Ovary (tissue), 10 donors: ENCODE measurements around the gene BAX. TPM values are rescaled to one million over a fixed set of nuclear protein-coding genes. Genes with fewer than 3 reads are reported as not detected.
"Not testable (repeated sequence)": the region's sequence is repeated elsewhere in the genome, so short reads cannot be mapped to it uniquely, and the experiment has no call there.

Experiments
- DNase-seq, 5 donors: peaks; one replicate each; pipeline ENCODE4 v3.0.0-alpha.2; 2019 to 2020
- H3K27ac ChIP-seq, 2 donors: fragments of 200-600 bp; one replicate each; pipeline versions ENCODE4 v1.5.1 to v1.8.0; 2019 to 2022
- H3K27me3 ChIP-seq: fragments of 200-600 bp; one replicate; pipeline ENCODE4 v1.8.0; 2022
- H3K36me3 ChIP-seq: fragments of 200-600 bp; sonication (generic); one replicate; pipeline ENCODE4 v1.5.1; 2019
- H3K4me1 ChIP-seq: one replicate; pipeline ENCODE4 v1.8.1; 2013; ENCODE audit warnings: mild to moderate bottlenecking, moderate library complexity; ENCODE audit not compliant: insufficient read depth
- H3K4me3 ChIP-seq: fragments of 200-600 bp; sonication (generic); one replicate; pipeline ENCODE4 v1.5.1; 2017
- H3K9me3 ChIP-seq, 2 donors: fragments of 200-600 bp in 1 of 2; sonication (generic) in 1 of 2; one replicate each; pipeline versions ENCODE4 v1.5.1 to v1.8.1; 2013 to 2019; ENCODE audit warnings: mild to moderate bottlenecking in 1 of 2, moderate library complexity in 1 of 2
- EP300 ChIP-seq: sonication (generic); formaldehyde crosslinking; IDR thresholded peaks from one replicate; pipeline ENCODE4 v1.6.1; 2017; ENCODE audit warnings: antibody characterized with exemption
- POLR2A ChIP-seq: fragments of 450-650 bp; IDR thresholded peaks from one replicate; pipeline ENCODE4 v1.6.1; 2017; ENCODE audit warnings: antibody characterized with exemption, mild to moderate bottlenecking, moderate library complexity
- WGBS, 3 donors: extraction: QIAGEN DNeasy Blood & Tissue Kit in 1 of 3; methylation state at CpG; one replicate each; pipeline versions ENCODE4 v1.1.5 to v1.1.7; 2013 to 2017; 5-methylcytosine and 5-hydroxymethylcytosine counted together
- intact Hi-C, 4 donors: fragments of 100-400 bp; cut with DNase I; formaldehyde crosslinking; loops; one replicate each; pipeline versions ENCODE4 v1.11.0 to v1.15.1; 2022 to 2023
- long read RNA-seq, 3 donors: library from polyadenylated mRNA in 2 of 3; unstranded in 2 of 3; transcript quantifications; one replicate each; pipeline ENCODE4 v2.0.0 and lab custom pipeline, GENCODE V29; 2021 to 2026
- polyA plus RNA-seq, 2 donors: library from polyadenylated mRNA; stranded (reverse); fragments of 200-250 nt in 1 of 2; fragments of 350-450 nt in 1 of 2; fragmentation: Illumina TruSeq in 1 of 2; extraction: RNeasy Lipid Tissue Mini Kit (QIAGEN cat#74804) in 1 of 2; gene quantifications; one replicate each; pipeline ENCODE4 v1.2.3, GENCODE V29; 2013 to 2014
- total RNA-seq, 7 donors: library from RNA; depleted of rRNA in 2 of 7; stranded (reverse); fragments of >200 nt in 2 of 7; fragmentation: NEBNext Ultra II Directional in 3 of 7; extraction: Animal tissue kit (Norgen Biotek cat#: 25700) in 3 of 7; gene quantifications; one replicate each; pipeline versions ENCODE4 v1.1.0 to v1.2.4, GENCODE V29; 2016 to 2023
- TF ChIP-seq, protein P1 (sequence below), 3 donors: fragments of 450-650 bp in 2 of 3; fragments of 200-600 bp in 1 of 3; IDR thresholded peaks; one replicate each; pipeline versions ENCODE4 v1.5.1 to v1.8.0; 2016 to 2022; ENCODE audit warnings: antibody characterized with exemption in 3 of 3, mild to moderate bottlenecking in 1 of 3
- donor health status: DM: no; HTN: no; CAD: no; lungs with moderate emphysema.
- donor health status: DM: no; HTN: no; CAD: no.
- donor health status: Bipolar disorder and iron deficiency.
- donor health status: DM: yes; HTN: yes; CAD: no.
- donor health status: DM: no; HTN: no; CAD: no.
- donor health status: DM: yes; HTN: yes; CAD: no.

BAX gene
- total RNA-seq (10 to 100 TPM; 10.6 to 57.7 (median 45.9) TPM), polyA plus RNA-seq (10 to 100 TPM; 14.6 to 48.1 TPM)
- long read RNA-seq, donor 1, result 0 reads
- long read RNA-seq, donor 2, transcript BAX-202 (6 exons, 793 nt), result major isoform, 26 of 36 reads
- long read RNA-seq, donor 2, transcript BAX-201 (5 exons, 1,358 nt), result minor isoform, 6 of 36 reads
- long read RNA-seq, donor 2, partial matches to known transcripts, result 0 of 36 reads
- long read RNA-seq, donor 2, other reads (novel, unspliced or antisense), result 0 of 36 reads
- long read RNA-seq, donor 3, transcript BAX-202 (6 exons, 793 nt), result major isoform, 9 of 19 reads
- long read RNA-seq, donor 3, partial matches to known transcripts, result 1 of 19 reads
- long read RNA-seq, donor 3, other reads (novel, unspliced or antisense), result 5 of 19 reads

DNA sequence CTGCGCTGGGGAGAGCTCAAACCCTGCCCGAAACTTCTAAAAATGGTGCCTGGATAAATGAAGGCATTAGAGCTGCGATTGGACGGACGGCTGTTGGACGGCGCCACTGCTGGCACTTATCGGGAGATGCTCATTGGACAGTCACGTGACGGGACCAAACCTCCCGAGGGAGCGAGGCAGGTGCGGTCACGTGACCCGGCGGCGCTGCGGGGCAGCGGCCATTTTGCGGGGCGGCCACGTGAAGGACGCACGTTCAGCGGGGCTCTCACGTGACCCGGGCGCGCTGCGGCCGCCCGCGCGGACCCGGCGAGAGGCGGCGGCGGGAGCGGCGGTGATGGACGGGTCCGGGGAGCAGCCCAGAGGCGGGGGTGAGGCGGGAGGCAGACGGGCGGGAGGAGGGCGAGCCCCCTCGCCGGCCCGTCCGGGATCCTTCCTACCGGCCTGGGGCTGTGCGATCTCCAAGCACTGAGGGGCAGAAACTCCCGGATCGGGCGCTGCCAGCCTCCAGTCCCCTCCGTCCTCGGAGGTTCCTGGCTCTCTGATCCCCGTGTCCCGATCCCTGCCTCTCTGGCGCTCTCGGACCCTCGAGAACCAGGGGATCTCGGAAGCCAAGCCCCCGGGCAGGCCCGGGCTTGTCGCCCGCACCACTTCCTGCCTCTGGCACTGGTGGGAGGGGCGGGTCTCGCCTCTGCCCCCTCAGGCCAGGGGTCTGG lies at the start of gene BAX:
TSS of gene BAX (plus strand) at position 281 of the 713 bp plus-strand sequence. CDS start at position 335, 54 bp downstream.
- no peaks in the 10 kb centered on the region for H3K36me3 ChIP-seq
- WGBS, 3 donors, result 0 to 1% (median 0%) methylated on average over 52 to 71 of the region's 71 CpGs

GRCh38 chr19:48905664-48906063 lies 49.0 kb upstream of the BAX start:
- TF ChIP-seq POLR2A (no peak), EP300 (no peak)
- TF ChIP-seq, protein P1, sequence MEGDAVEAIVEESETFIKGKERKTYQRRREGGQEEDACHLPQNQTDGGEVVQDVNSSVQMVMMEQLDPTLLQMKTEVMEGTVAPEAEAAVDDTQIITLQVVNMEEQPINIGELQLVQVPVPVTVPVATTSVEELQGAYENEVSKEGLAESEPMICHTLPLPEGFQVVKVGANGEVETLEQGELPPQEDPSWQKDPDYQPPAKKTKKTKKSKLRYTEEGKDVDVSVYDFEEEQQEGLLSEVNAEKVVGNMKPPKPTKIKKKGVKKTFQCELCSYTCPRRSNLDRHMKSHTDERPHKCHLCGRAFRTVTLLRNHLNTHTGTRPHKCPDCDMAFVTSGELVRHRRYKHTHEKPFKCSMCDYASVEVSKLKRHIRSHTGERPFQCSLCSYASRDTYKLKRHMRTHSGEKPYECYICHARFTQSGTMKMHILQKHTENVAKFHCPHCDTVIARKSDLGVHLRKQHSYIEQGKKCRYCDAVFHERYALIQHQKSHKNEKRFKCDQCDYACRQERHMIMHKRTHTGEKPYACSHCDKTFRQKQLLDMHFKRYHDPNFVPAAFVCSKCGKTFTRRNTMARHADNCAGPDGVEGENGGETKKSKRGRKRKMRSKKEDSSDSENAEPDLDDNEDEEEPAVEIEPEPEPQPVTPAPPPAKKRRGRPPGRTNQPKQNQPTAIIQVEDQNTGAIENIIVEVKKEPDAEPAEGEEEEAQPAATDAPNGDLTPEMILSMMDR (IDR thresholded peaks at IDR 0.05), result no peak
- no peaks in the 10 kb centered on the region for H3K27me3 ChIP-seq
- intact Hi-C loops, result loop anchor here in 1 of 4 donors (10.0 kb wide), 1 partner anchor 59 kb away; the partner anchor contains the start of gene FTL
- DNase-seq, result no peak
- H3K9me3 ChIP-seq, result no peaks in the 10 kb centered on the region
- peaks cover 1% of the 10 kb centered on the region for H3K4me1 ChIP-seq
- H3K27ac ChIP-seq, result no peak overlapping the region
- no peak overlapping the region for H3K4me3 ChIP-seq
- H3K36me3 ChIP-seq, result no peaks in the 10 kb centered on the region
- WGBS, 3 donors, result 64 to 83% (median 79%) methylated on average over 14 of the region's 14 CpGs

More for the DNA sequence above, at the start of gene BAX:
- Histone ChIP-seq H3K27ac (peak within 1 kb of the TSS; percentile 16 to 28), H3K4me3 (peak within 1 kb of the TSS; percentile 65), H3K9me3 (no peaks in the 10 kb centered on the region), H3K4me1 (peaks cover 3% of the 10 kb centered on the region), H3K27me3 (no peaks in the 10 kb centered on the region)
- intact Hi-C loops, result no loop called here
- peak; percentile 95 to 98 (median 97) for DNase-seq
- TF ChIP-seq EP300 (peak; percentile 24), POLR2A (peak; percentile 64)
- TF ChIP-seq, protein P1 (IDR thresholded peaks at IDR 0.05), result peak in 1 of 3 donors; percentile 40

DNA sequence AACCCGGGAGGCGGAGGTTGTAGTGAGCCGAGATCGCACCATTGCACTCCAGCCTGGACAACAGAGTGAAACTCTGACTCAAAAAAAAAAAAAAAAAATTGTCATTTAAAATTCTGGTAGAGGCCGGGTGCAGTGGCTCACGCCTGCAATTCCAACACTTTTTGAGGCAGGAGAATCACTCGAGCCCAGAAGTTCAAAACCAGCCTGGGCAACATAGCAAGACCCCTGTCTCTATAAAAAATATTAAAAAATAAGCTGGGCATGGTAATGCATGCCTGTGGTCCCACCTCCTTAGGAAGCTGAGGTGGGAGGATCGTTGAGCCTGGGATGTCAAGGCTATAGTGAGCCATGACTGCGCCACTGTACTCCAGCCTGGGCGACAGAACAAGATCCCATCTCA lies 48.4 kb upstream of the BAX start:
- Histone ChIP-seq H3K4me3 (no peak overlapping the region), H3K36me3 (no peaks in the 10 kb centered on the region), H3K9me3 (no peaks in the 10 kb centered on the region), H3K4me1 (no peaks in the 10 kb centered on the region), H3K27ac (no peak overlapping the region), H3K27me3 (no peaks in the 10 kb centered on the region)
- TF ChIP-seq EP300, result no peak
- TF ChIP-seq, protein P1 (IDR thresholded peaks at IDR 0.05), result no peak
- no peak for TF ChIP-seq POLR2A
- 91 to 94% (median 94%) methylated on average over 10 of the region's 10 CpGs for WGBS, 3 donors
- DNase-seq, result no peak
- intact Hi-C loops, result loop anchor here in 1 of 4 donors (10.0 kb wide), 1 partner anchor 58 kb away; the partner anchor contains the start of gene FTL

- Histone ChIP-seq H3K4me3 (no peak overlapping the region), H3K36me3 (no peaks in the 10 kb centered on the region), H3K27ac (no peak overlapping the region), H3K9me3 (no peaks in the 10 kb centered on the region), H3K4me1 (no peaks in the 10 kb centered on the region), H3K27me3 (no peaks in the 10 kb centered on the region)
- no peak for DNase-seq
- 87 to 92% (median 88%) methylated on average over 14 of the region's 14 CpGs for WGBS, 3 donors
- TF ChIP-seq, protein P1 (IDR thresholded peaks at IDR 0.05), result no peak
- TF ChIP-seq POLR2A (no peak), EP300 (no peak)
- intact Hi-C loops, result loop anchor here in 1 of 4 donors (10.0 kb wide), 1 partner anchor 57 kb away; the partner anchor contains the start of gene FTL
Measured at GRCh38 chr19:48907671-48908070, 47.0 kb upstream of the BAX start.

GRCh38 chr19:48909424-48910077 lies 45.1 kb upstream of the BAX start:
- not testable (repeated sequence) for H3K4me1 ChIP-seq, H3K27me3 ChIP-seq, H3K36me3 ChIP-seq, H3K27ac ChIP-seq, H3K9me3 ChIP-seq, H3K4me3 ChIP-seq, DNase-seq
- 94 to 96% (median 95%) methylated on average over 11 of the region's 11 CpGs for WGBS, 3 donors
- intact Hi-C loops, result loop anchor here in 1 of 4 donors (10.0 kb wide), 1 partner anchor 55 kb away; the partner anchor contains the start of gene FTL
